HG02870 (cell line): ENCODE results near the gene TM9SF1.
A peak's percentile ranks its signal among the peaks of the same experiment; 100 is the strongest.
"Not testable (repeated sequence)": the region's sequence is repeated elsewhere in the genome, so short reads cannot be mapped to it uniquely, and the experiment has no call there.

ENCODE experiments used
- ATAC-seq: cut with Tn5 transposase; IDR thresholded peaks from one replicate; pipeline ENCODE4 v1.9.1; 2021; ENCODE audit warnings: mild to moderate bottlenecking, moderate library complexity; ENCODE audit not compliant: unreplicated experiment

TM9SF1 gene

DNA sequence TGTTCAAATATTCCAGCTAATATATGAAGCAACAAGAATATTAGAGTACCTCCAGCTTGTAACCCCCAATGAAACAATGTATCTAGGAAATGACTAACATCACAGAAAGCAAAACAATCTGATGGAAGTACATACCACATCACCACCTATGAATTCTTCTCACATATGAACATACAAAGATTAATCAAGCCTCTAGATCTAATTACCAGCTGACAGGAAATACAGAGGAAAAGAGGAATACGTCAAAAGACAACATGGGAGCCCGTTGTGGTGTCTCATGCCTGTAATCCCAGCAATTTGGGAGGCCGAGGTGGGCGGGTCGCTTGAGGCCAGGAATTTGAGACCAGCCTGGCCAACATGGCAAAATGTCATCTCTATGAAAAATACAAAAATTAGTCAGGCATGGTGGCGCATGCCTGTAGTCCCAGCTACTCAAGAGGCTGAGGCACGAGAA is 29.4 kb upstream of the TM9SF1 start:
- ATAC-seq: no peak

DNA sequence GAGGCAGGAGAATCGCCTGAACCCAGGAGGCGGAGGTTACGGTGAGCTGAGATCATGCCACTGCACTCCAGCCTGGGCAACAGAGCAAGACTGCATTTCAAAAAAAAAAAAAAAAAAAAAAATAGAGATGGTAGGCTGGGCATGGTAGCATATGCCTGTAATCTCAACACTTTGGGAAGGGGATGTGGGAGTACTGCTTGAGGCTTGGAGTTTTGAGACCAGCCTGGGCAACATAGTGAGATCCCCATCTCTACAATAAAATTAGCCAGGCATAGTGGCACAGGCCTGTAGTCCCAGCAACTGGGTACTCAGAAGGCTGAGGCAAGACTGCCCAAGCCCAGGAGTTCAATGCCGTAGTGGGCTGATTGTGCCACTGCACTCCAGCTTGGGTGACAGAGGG is 27.7 kb upstream of the TM9SF1 start:
- not testable (repeated sequence) for ATAC-seq

DNA sequence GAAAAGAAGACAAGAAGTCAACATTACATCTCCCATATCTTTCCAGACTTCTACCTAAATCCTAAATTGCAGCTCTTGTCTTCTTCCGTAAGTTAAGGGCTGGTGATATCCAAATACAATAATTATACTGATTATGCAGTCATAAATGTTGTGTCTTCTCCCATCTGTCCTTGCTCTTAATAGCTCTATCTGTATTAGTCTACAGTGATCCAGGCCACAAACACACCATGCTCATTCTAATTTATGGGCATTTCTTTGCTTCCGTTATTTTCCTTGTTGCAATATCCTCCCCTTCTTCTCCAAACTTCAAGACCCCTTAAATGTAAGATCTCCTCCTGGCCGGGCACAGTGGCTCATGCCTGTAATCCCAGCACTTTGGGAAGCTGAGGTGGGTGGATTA is 24.3 kb upstream of the TM9SF1 start:
- ATAC-seq: no peak

DNA sequence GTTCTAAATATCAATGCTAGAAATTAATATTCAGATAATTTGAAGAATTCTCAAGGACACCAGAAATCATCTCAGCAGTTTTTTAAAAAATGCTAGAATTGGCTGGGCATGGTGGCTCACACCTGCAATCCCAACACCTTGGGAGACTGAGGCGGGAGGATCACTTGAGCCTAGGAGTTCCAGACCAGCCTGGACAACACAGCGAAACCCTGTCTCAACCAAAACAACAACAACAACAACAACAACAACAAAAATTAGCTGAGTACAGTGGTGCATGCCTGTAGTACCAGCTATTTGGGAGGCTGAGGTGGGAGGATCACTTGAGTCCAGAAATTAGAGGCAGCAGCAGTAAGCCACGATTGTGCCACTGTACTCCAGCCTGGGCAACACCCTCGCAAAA is 23.8 kb upstream of the TM9SF1 start:
- ATAC-seq: no peak

DNA sequence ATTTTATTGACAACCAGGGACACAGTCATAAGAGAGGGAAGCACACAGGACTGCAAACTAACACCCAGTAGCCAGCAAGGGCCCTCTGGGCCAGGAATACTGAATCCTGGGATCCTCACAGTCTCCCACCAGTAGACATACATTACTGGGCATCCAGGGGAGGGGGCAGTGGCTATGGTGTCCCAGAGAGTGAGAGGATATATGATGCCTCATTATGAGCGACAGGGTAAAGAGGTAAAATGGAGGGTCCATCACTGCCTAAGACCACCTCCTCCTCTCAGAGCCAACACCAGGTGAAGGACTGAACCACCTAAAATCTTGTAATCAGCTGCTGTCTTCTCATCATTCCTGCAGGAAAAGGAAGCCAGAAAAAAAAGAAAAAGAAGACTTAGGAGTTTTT is 21.6 kb upstream of the TM9SF1 start:
- not testable (repeated sequence) for ATAC-seq

DNA sequence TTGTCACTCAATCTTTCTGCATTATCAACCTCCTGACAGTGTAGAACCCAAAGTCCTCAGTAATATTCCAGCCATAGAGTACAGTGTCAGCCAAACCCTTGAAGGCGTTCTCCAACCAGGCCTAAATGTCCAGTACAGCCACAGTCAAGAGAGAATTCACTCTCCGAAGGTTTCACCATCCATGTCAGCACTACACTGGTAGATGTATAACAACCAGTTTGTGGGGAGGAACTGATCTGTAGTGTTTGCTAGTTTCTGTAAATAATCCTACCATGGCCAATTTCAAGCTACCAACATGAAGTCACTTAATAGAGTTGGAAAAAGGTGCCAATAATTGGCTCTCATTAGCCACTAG is 21.1 kb upstream of the TM9SF1 start:
- no peak for ATAC-seq

DNA sequence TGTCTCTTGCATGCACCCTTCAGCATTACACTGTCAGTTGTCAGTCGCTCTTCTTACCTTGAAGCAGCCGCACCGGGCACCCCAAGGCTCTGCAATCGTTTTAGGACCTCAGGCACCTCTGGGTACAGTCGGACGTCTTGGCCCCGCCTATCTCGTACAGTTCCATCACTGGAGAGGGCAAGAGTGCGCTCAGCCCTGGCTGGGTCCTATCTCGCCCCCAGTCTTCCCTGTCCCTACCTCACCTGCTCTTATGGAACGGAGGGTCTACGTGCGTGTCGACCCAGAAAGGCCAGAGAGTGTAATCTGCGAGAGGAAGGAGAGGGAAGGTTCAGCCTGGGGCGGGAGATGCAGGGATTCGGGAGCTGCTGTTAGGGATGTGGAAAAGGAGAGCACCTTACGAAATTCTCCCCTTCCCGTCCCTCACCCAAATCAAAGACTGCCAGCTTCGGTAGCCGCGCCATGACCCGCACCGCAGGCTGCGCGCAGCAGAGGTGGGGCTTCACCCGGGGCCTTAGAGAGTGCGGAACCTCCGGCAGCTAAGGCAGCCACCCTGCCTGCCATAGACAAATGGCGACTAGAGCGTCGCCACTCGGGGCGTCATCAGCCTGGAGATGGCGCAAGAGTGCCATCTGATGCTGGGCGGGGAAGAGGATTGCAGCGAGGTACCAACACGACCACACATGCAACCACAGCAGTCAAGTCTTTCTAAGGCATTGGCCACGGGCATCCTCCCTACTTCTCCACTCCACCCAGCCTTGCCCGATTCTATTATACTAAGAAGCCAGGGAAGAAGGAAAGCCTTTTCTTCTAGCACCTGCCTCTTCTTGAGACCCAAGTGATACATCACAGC is 20.5 kb upstream of the TM9SF1 start, which contains the start of gene MDP1:
TSS of gene MDP1 (minus strand) at position 572 of the 850 bp plus-strand sequence. CDS start at position 461, 111 bp downstream.
- peak; percentile 59 for ATAC-seq

DNA sequence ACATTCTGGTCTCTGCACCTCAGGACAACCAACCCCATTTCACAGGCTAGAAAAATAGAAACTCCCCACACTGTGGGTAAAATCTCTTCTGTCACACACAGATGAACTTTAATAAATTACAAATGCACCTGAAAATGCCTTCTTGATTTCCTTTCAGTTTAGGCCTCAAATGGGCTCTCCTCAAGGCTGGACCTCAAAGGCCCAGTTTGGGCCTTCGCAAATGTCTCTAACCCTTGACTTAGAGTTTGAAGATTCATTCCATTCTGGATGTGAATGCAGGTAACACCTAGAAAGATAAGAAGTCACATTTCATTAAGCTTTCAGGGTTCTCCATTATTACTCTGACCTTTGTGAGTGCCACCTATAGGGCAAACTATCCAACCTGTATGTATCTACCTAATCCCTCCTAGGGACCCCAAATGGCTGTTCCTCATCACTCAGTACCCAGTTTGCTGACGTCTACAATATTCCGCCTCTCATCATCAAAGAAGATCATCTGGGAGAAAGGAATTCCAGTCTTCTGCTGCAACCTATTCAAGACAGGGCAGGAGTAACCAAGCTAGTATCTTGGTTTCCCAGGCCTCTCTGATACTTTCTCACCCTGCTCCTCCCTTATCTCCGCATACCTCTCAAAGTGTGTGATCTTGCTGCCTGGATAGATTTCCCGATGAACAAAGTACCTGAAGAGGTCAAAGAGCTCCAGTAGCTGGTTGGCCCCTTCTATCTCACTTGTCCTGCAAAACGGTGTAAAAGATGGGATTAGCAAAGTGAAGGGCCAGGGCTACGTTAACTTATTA is 18.8 kb upstream of the TM9SF1 start:
- no peak for ATAC-seq

DNA sequence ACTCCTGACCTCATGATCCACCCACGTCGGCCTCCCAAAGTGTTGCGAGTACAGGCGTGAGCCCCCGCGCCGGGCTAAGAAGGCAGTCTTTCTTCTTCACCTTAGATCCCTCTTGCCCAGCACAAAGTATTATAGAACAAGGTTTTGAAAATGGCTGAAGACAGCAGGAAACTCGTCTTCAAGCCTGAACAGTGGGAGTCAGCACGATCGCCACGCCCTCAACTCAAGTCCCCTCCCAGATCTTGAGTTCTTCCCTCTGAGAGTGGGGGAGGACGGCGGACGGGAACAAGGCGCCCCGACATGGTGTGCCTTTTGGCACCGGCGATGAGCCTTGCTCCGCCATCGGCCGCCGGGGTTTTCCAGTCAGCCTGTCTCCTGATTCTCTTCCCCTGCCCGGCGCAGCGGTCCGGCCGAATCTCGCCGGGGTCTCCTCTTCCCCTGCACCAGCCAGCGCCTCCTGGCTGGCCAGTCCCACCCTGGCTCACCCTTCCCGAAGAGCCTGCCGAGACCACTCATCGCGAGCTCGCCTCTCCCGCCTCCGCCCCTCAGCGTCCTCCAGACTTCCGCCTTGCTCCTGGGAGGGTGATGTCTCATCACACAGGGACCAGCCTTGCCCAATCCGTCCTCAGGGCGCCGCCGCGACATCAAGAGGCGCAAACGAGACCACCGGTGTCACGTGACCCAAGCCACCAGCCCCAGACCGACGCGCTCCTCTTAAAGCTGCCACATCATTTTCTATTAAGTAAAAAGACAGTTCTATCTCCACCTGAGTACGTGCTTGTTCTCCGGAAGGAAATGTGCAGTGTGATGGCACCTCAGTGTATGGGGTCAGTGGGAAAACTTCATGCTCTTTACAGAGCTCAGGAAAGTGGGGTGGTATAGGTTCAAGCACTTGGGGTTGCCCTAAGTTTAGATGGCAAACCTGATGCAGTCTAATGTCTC is 18.0 kb upstream of the TM9SF1 start, which contains the start of gene CHMP4A:
TSS of gene CHMP4A (minus strand) at position 565 of the 942 bp plus-strand sequence. CDS start at position 516, 49 bp downstream.
- peak; percentile 76 for ATAC-seq

DNA sequence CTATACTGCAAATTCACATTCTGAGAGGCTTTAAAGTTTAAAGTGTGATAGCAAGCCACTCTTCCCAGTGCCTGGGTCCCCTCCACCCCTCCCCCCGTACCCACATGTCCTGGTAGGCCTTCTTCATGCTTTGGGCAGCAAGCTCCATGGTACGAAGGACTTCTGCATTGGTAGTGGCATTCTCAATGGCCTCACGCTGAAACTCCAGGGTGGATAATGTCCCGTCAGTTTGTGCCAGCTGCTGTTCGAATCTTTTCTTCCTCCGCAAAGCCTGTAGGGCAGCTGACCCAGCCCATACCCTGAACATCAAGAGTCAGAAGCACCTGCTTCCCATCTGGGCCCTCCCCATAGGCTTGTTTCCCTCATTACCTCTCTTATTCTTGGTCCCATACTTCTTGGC is 16.1 kb upstream of the TM9SF1 start:
- ATAC-seq: no peak

DNA sequence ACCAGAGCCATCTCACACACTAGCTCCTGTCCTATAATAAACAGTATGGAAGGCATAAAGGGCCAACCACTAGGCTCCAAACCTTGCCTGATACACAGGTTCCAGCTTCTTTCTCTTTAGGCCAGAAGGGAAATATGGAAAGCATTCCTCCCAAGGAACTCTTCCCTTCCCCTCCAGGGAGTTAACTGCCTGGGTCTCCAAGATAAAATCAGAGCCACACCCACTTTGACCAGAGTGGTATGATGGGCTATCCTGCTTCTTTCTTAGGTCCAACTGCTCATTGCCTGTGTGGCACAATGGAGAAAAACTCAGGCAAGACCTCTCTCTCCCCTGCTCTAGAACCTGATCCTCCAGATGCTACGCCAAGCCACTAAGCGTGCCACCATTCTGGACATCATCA is 12.4 kb upstream of the TM9SF1 start:
- no peak for ATAC-seq

DNA sequence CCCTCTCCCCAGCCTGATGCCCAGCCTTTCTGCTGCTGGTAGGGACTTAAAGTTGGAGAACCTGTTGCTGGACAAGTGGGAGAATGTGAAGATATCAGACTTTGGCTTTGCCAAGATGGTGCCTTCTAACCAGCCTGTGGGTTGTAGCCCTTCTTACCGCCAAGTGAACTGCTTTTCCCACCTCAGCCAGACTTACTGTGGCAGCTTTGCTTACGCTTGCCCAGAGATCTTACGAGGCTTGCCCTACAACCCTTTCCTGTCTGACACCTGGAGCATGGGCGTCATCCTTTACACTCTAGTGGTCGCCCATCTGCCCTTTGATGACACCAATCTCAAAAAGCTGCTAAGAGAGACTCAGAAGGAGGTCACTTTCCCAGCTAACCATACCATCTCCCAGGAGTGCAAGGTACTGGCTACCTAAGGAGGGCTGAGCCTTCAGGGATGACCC is 11.9 kb upstream of the TM9SF1 start:
- no peak for ATAC-seq

DNA sequence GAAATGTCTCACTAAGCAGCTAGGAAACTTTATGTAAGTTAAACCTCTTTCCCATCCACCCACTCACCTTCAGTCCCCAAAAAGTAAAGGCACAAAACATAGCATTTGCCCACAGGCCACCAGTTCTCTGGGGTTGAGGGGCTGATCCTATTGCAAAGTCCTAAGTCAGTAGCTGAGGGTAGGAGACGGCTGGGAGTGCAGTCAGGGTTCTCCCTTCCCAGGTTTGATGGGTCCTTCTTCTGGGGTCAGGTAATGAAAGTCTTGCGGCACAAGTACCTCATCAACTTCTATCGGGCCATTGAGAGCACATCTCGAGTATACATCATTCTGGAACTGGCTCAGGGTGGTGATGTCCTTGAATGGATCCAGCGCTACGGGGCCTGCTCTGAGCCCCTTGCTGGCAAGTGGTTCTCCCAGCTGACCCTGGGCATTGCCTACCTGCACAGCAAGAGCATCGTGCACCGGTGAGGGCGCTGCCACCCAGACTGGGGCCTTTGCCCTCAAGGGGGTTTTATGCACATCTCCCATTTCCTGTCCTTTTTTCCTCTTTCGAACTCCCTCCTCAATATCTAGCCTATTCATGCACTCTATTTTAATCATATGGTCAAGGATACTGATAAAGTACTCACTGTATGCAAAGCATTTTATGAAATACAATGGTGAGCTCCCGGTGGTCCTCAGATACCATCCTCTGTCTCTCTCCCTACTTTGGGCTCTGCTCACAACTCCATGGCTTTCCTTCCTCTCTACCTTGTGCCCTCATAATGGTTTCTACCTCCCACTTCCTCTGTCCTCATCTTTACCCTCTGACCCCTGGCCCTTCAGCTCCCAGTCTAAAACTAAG is 11.2 kb upstream of the TM9SF1 start:
- ATAC-seq: no peak

DNA sequence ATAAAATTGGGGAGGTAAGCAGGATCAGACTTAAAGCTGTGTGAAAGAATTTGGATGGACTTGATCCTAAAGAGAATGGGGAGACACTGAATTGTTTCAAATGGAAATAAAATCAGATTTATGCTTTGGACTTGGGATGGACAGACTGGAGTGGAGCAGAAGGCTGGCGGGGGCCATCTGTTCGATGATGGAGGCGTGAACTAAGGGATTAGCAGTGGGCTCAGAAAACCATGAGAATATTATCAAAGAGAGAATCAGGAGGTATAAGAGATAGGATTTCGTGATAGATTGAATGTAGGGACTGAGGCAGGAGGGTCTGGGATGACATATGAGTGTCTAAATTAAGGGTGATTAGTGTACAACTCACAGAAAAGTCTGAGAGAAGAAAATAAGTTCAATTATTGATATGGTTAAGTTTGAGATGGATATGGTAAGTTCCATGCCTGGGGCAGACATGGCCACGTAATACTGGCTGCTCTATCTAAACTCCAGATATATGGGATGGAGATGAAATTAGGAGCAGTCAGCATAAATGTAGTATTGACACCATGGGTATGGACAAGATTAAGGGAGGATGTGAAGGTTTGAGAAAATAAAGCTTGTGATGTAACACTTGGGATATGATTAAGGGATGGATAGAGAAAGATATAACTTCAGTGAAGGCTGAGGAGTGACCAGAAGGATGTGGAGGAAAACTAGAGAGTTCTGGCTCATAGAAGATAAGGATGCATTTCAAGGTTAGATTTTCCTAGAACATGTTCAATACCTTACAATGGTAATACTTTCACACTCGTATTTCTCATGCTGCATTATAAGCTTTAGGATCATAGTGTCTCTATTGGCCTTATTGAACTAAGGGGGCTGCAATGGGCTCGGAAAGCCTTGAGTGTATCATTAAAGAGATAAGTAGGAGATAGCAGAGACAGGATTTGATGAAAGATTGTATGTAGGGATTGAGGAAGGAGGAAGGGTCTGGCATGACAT is 9.2 kb upstream of the TM9SF1 start:
- no peak for ATAC-seq

DNA sequence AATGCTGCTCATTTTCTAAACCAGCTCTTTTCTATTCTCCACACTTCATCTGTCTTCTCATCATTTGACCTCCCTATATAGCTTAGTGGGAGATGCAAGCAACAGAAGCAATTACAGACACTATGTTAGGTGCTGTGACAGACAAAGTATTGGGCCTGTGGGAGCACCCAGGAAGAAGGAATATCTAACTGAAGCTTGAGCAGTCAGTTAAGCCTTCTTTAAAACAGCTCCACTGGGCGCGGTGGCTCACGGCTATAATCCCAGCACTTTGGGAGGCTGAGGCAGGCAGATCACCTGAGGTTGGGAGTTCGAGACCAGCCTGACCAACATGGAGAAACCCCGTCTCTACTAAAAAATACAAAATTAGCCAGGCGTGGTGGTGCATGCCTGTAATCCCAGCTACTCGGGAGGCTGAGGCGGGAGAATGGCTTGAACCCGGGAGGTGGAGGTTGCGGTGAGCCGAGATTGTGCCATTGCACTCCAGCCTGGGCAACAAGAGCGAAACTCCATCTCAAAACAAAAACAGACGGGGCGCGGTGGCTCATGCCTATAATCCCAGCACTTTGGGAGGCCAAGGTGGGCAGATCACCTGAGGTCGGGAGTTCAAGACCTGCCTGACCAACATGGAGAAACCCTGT is 8.1 kb upstream of the TM9SF1 start:
- not testable (repeated sequence) for ATAC-seq

DNA sequence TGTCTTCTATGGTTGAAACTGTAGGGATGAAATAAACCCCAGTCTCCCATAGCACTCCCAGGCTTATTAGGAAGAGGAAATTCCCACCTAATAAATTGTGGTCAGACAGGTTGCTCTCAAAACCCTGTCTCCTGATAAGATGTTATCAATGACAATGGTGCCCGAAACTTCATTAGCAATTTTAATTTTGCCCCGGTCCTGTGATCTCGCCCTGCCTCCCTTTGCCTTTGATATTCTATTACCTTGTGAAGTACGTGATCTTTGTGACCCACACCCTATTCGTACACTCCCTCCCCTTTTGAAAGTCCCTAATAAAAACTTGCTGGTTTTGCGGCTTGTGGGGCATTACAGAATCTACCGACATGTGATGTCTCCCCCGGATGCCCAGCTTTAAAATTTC is 7.3 kb upstream of the TM9SF1 start:
- ATAC-seq: not testable (repeated sequence)

DNA sequence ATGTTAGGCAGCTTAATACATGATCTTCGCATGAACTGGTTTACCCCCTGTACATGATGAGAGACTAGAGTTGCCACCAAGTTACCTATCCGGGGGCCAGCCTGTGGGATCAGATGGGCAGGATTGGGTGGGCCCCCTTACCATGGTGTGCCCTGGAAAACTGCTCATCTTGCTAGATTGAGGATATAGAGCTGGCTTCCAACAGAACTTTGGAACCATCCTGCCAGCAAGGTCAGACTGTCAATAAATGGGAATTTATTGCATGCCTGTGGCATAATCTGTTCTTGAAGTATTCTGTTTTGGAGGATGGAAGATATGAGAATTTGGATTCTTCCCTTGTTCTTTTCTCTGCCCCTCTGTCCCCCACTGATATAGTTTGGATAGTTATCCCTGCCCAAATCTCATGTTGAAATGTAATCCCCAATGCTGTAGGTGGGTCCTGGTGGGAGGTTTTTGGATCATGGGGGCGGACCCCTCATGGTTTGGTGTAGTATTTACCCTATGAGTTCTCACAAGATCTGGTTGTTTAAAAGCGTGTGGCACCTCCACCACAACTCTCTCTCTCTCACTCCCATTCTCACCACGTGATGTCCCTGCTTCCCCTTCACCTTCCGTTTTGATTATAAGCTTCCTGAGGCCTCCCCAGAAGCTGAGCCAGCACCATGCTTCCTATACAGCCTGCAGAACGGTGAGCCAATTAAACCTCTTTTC is 3.7 kb upstream of the TM9SF1 start:
- no peak for ATAC-seq
